DOHH2 (cell line): Measurements from ENCODE around the gene CCDC106.

Source experiments
- H3F3A ChIP-seq: fragments of 200-600 bp; sonication (generic), shearing (Covaris generic); 2 replicates; pipeline ENCODE4 v1.6.0; 2016; ENCODE audit warnings: antibody characterized with exemption, mild to moderate bottlenecking; ENCODE audit not compliant: control insufficient read depth, insufficient read depth
- H3K27ac ChIP-seq: fragments of 200-600 bp; sonication (generic); 2 replicates; pipeline ENCODE4 v1.5.1; 2014; ENCODE audit warnings: low read depth, mild to moderate bottlenecking, low read length, moderate library complexity
- H3K27me3 ChIP-seq: fragments of 200-600 bp; sonication (generic); 2 replicates; pipeline ENCODE4 v1.6.1; 2014; ENCODE audit warnings: mild to moderate bottlenecking, low read length, mixed read lengths; ENCODE audit not compliant: control insufficient read depth
- H3K36me3 ChIP-seq: fragments of 200-600 bp; sonication (generic); 2 replicates; pipeline ENCODE4 v1.6.1; 2014; ENCODE audit warnings: mild to moderate bottlenecking, low read length, moderate library complexity, mixed read lengths; ENCODE audit not compliant: control insufficient read depth
- H3K4me1 ChIP-seq: fragments of 200-600 bp; sonication (generic); 2 replicates; pipeline ENCODE4 v1.6.1; 2014; ENCODE audit warnings: mild to moderate bottlenecking, low read length, mixed read lengths; ENCODE audit not compliant: control insufficient read depth
- H3K4me2 ChIP-seq: fragments of 200-600 bp; sonication (generic); 2 replicates; pipeline ENCODE4 v1.6.0; 2014; ENCODE audit warnings: mild to moderate bottlenecking, low read length, moderate library complexity
- H3K4me3 ChIP-seq: fragments of 200-600 bp; sonication (generic); 2 replicates; pipeline ENCODE4 v1.5.1; 2014; ENCODE audit warnings: mild to moderate bottlenecking, low read length, mixed read lengths
- H3K79me2 ChIP-seq: fragments of 200-600 bp; sonication (generic); 2 replicates; pipeline ENCODE4 v1.6.1; 2014; ENCODE audit warnings: mild to moderate bottlenecking, low read length, mixed read lengths; ENCODE audit not compliant: control insufficient read depth
- H3K9me2 ChIP-seq: fragments of 200-600 bp; sonication (generic); replicated peaks from 2 replicates; pipeline ENCODE4 v1.6.1; 2014; ENCODE audit warnings: mild to moderate bottlenecking, low read length, mixed read lengths; ENCODE audit not compliant: control insufficient read depth
- H3K9me3 ChIP-seq: fragments of 200-600 bp; sonication (generic); 2 replicates; pipeline ENCODE4 v1.6.1; 2014; ENCODE audit warnings: antibody characterized with exemption, low read length, mixed read lengths; ENCODE audit not compliant: control insufficient read depth, insufficient read depth
- H4K20me1 ChIP-seq: fragments of 200-600 bp; sonication (generic); 2 replicates; pipeline ENCODE4 v1.6.0; 2014; ENCODE audit warnings: low read depth, mild to moderate bottlenecking, antibody characterized with exemption, low read length, moderate library complexity; ENCODE audit not compliant: control insufficient read depth, insufficient read depth
- CTCF ChIP-seq: fragments of 200-600 bp; sonication (generic); IDR thresholded peaks from one replicate; pipeline ENCODE4 v1.5.1; 2014; ENCODE audit warnings: antibody characterized with exemption, mild to moderate bottlenecking, low read depth, low read length; ENCODE audit not compliant: poor library complexity, severe bottlenecking
- EZH2phosphoT487 ChIP-seq: fragments of 200-600 bp; sonication (generic); IDR thresholded peaks from 2 replicates; pipeline ENCODE4 v1.6.1; 2017; ENCODE audit warnings: borderline replicate concordance, mild to moderate bottlenecking, antibody characterized with exemption, low read length, moderate library complexity, mixed read lengths

CCDC106 gene

GRCh38 chr19:55642153-55643002, 5.6 kb upstream of the CCDC106 start:
- peak overlapping the region; percentile 99 for H3K27ac ChIP-seq
- H3K79me2 ChIP-seq: peaks cover 80% of the 10 kb centered on the region
- peak overlapping the region; percentile 95 for H3K4me3 ChIP-seq

GRCh38 chr19:55643003-55643886, 4.8 kb upstream of the CCDC106 start, which contains the start of gene ZNF581:
Gene ZNF581, plus strand, starts transcription at chr19:55643649. Its CDS starts 923 bp downstream, at chr19:55644572.
- Histone ChIP-seq H3K79me2 (peaks cover 79% of the 10 kb centered on the region), H4K20me1 (no peaks in the 10 kb centered on the region), H3K27me3 (no peaks in the 10 kb centered on the region), H3K9me2 (no peaks in the 10 kb centered on the region), H3K4me1 (peaks cover 63% of the 10 kb centered on the region), H3F3A (peaks cover 46% of the 10 kb centered on the region), H3K9me3 (no peaks in the 10 kb centered on the region), H3K4me2 (peak within 1 kb of the TSS; percentile 87), H3K27ac (peak within 1 kb of the TSS; percentile 99), H3K4me3 (peak within 1 kb of the TSS; percentile 95), H3K36me3 (peaks cover 59% of the 10 kb centered on the region)
- no peak for TF ChIP-seq EZH2phosphoT487
- no peak for TF ChIP-seq CTCF

More at GRCh38 chr19:55642153-55643002, 5.6 kb upstream of the CCDC106 start:
- peak overlapping the region; percentile 87 for H3K4me2 ChIP-seq
- no peaks in the 10 kb centered on the region for H4K20me1 ChIP-seq
- H3K27me3 ChIP-seq: no peaks in the 10 kb centered on the region
- no peaks in the 10 kb centered on the region for H3K9me2 ChIP-seq
- H3K4me1 ChIP-seq: peaks cover 64% of the 10 kb centered on the region
- no peaks in the 10 kb centered on the region for H3K9me3 ChIP-seq
- peaks cover 55% of the 10 kb centered on the region for H3K36me3 ChIP-seq
- TF ChIP-seq EZH2phosphoT487 (no peak), CTCF (no peak)
- H3F3A ChIP-seq: peaks cover 42% of the 10 kb centered on the region

- Histone ChIP-seq H3K79me2 (peaks cover 81% of the 10 kb centered on the region), H3K27ac (peak overlapping the region; percentile 99), H3K4me1 (peaks cover 63% of the 10 kb centered on the region), H3F3A (peaks cover 46% of the 10 kb centered on the region), H3K9me3 (no peaks in the 10 kb centered on the region), H3K4me2 (peak overlapping the region; percentile 87), H3K9me2 (no peaks in the 10 kb centered on the region), H4K20me1 (no peaks in the 10 kb centered on the region), H3K4me3 (peak overlapping the region; percentile 95), H3K27me3 (no peaks in the 10 kb centered on the region), H3K36me3 (peaks cover 61% of the 10 kb centered on the region)
- TF ChIP-seq CTCF: no peak
- no peak for TF ChIP-seq EZH2phosphoT487
Observed at GRCh38 chr19:55643887-55644176, 4.2 kb upstream of the CCDC106 start.
